Liver (tissue), 10 donors: ENCODE results near the gene BIRC3. TPM values are rescaled to one million over a fixed set of nuclear protein-coding genes. Genes with fewer than 3 reads are reported as not detected.

Source experiments
- DNase-seq: peaks from one replicate; pipeline ENCODE4 v3.0.0-alpha.2; 2017; ENCODE audit warnings: low spot score
- H3K27ac ChIP-seq, 2 donors: one replicate each; pipeline ENCODE4 v1.7.0; 2013; ENCODE audit warnings: inconsistent platforms in 2 of 2, low read length in 2 of 2, control low read depth in 1 of 2, low read depth in 1 of 2, mild to moderate bottlenecking in 1 of 2
- H3K27me3 ChIP-seq, 4 donors: one replicate each; pipeline versions ENCODE4 v1.6.1 to v1.7.0; 2013; ENCODE audit warnings: low read length in 3 of 4, inconsistent platforms in 1 of 4, mild to moderate bottlenecking in 1 of 4, moderate library complexity in 1 of 4; ENCODE audit not compliant: control insufficient read depth in 4 of 4, insufficient read depth in 4 of 4
- H3K36me3 ChIP-seq, 4 donors: one replicate each; pipeline versions ENCODE4 v1.6.1 to v1.7.0; 2013; ENCODE audit warnings: low read length in 3 of 4, mild to moderate bottlenecking in 3 of 4, low read depth in 1 of 4, moderate library complexity in 1 of 4; ENCODE audit not compliant: control insufficient read depth in 4 of 4, insufficient read depth in 3 of 4
- H3K4me1 ChIP-seq, 4 donors: one replicate each; pipeline versions ENCODE4 v1.6.1 to v1.7.0; 2013; ENCODE audit warnings: low read length in 3 of 4, mild to moderate bottlenecking in 3 of 4, moderate library complexity in 1 of 4; ENCODE audit not compliant: control insufficient read depth in 4 of 4, insufficient read depth in 4 of 4
- H3K4me3 ChIP-seq, 3 donors: one replicate each; pipeline versions ENCODE4 v1.6.1 to v1.7.0; 2013; ENCODE audit warnings: low read length in 3 of 3, control low read depth in 1 of 3, low read depth in 1 of 3, mild to moderate bottlenecking in 1 of 3
- H3K9ac ChIP-seq, 2 donors: one replicate each; pipeline ENCODE4 v1.7.0; 2013; ENCODE audit warnings: low read length in 2 of 2, mild to moderate bottlenecking in 2 of 2, moderate library complexity in 2 of 2, control low read depth in 1 of 2, low read depth in 1 of 2
- H3K9me3 ChIP-seq, 4 donors: one replicate each; pipeline versions ENCODE4 v1.6.1 to v1.7.0; 2013; ENCODE audit warnings: low read length in 3 of 4; ENCODE audit not compliant: control insufficient read depth in 4 of 4
- FOXA1 ChIP-seq: IDR thresholded peaks from 2 replicates; pipeline ENCODE4 v1.6.1; 2016; ENCODE audit warnings: antibody characterized with exemption
- FOXA2 ChIP-seq: IDR thresholded peaks from 2 replicates; pipeline ENCODE4 v1.6.1; 2016; ENCODE audit warnings: antibody characterized with exemption
- HNF4A ChIP-seq, 2 donors: conservative IDR thresholded peaks; 2 replicates each; pipeline ENCODE4 v1.6.1; 2016; ENCODE audit warnings: antibody characterized with exemption in 2 of 2, mild to moderate bottlenecking in 2 of 2
- JUND ChIP-seq, 2 donors: IDR thresholded peaks; 2 replicates each; pipeline ENCODE4 v1.6.1; 2016; ENCODE audit warnings: antibody characterized with exemption in 2 of 2
- NR2F2 ChIP-seq: IDR thresholded peaks from 2 replicates; pipeline ENCODE4 v1.6.1; 2016; ENCODE audit warnings: antibody characterized with exemption
- RAD21 ChIP-seq, 2 donors: IDR thresholded peaks; 2 replicates each; pipeline ENCODE4 v1.6.1; 2016; ENCODE audit warnings: antibody characterized with exemption in 2 of 2, mild to moderate bottlenecking in 2 of 2
- RXRA ChIP-seq, 2 donors: IDR thresholded peaks; 2 replicates each; pipeline ENCODE4 v1.6.1; 2017 to 2018; ENCODE audit warnings: antibody characterized with exemption in 2 of 2, mild to moderate bottlenecking in 1 of 2
- SP1 ChIP-seq: IDR thresholded peaks from 2 replicates; pipeline ENCODE4 v1.6.1; 2018; ENCODE audit warnings: antibody characterized with exemption, mild to moderate bottlenecking
- TAF1 ChIP-seq: conservative IDR thresholded peaks from 2 replicates; pipeline ENCODE4 v1.6.1; 2016; ENCODE audit warnings: antibody characterized with exemption, mild to moderate bottlenecking
- YY1 ChIP-seq: IDR thresholded peaks from 2 replicates; pipeline ENCODE4 v1.6.1; 2016; ENCODE audit warnings: antibody characterized with exemption, mild to moderate bottlenecking
- WGBS: extraction: QIAGEN DNeasy Blood & Tissue Kit; methylation state at CpG from one replicate; pipeline ENCODE4 v1.1.7; 2013; 5-methylcytosine and 5-hydroxymethylcytosine counted together
- polyA plus RNA-seq, 2 donors: library from polyadenylated mRNA; stranded (reverse) in 1 of 2; unstranded in 1 of 2; fragments of 200-250 nt in 1 of 2; fragments of >200 nt in 1 of 2; fragmentation: Nextera tagmentation in 1 of 2; extraction: Ambion mirVana in 1 of 2; gene quantifications; one replicate each; pipeline versions ENCODE4 v1.2.1 to v1.2.3, GENCODE V29; 2013 to 2015
- small RNA-seq: library from RNA; depleted of rRNA; stranded (forward); fragments of <200 nt; gene quantifications from one replicate; pipeline ENCODE3, GENCODE V24; 2014
- total RNA-seq, 2 donors: library from RNA; depleted of rRNA; stranded (reverse); fragments of >200 nt; gene quantifications; one replicate each; pipeline ENCODE4 v1.2.3, GENCODE V29; 2014
- TF ChIP-seq, protein P1 (sequence below): IDR thresholded peaks from 2 replicates; pipeline ENCODE4 v1.6.1; 2016; ENCODE audit warnings: antibody characterized with exemption
- TF ChIP-seq, protein P2 (sequence below): IDR thresholded peaks from 2 replicates; pipeline ENCODE4 v1.6.1; 2016; ENCODE audit warnings: antibody characterized with exemption
- TF ChIP-seq, protein P3 (sequence below): fragments of 150-350 bp; IDR thresholded peaks from 2 replicates; pipeline ENCODE4 v1.5.1; 2017; ENCODE audit warnings: improper control_type of control experiment, low read depth, low read length; ENCODE audit not compliant: missing input control
- TF ChIP-seq, protein P4 (sequence below): IDR thresholded peaks from 2 replicates; pipeline ENCODE4 v1.6.1; 2016; ENCODE audit warnings: antibody characterized with exemption
- donor health status: healthy.
- donor health status: healthy.
- donor health status: healthy.
- donor health status: healthy.
- donor health status: healthy.

The BIRC3 gene
- total and polyA plus RNA-seq, 4 donors: 1.4 to 8.1 (median 2.9) TPM

DNA sequence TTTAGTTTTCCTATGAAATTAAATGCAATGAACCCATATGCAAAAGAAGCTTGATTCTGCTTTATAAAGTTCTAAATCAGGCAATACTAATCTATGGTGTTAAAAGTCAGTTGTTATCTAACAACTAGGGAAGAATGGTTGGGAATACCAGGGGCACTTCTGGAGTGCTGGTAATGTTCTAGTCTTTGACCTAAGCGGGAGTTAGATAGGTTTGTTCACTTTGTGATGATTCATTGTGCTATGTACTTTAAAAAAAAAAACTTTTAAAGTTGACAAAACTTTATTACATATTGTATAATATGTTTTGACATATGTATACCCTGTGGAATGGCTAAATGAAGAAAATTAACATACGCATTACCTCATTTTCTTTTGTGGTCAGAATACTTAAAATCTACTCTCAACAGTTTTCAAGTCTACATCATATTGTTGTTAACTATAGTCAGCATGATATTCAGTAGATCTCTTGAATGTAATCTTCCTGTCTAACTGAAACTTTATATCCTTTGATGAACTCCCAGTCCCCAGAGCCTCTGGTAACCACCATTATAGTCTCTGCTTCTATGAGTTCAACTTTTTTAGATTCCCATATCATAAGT, 69.0 kb downstream of the BIRC3 start (continued):
- TF ChIP-seq, protein P1, sequence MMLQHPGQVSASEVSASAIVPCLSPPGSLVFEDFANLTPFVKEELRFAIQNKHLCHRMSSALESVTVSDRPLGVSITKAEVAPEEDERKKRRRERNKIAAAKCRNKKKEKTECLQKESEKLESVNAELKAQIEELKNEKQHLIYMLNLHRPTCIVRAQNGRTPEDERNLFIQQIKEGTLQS: no peak
- TF ChIP-seq NR2F2 (no peak), FOXA1 (no peak), RXRA (IDR thresholded peaks at IDR 0.05) (no peak), JUND (IDR thresholded peaks at IDR 0.05) (no peak)

DNA sequence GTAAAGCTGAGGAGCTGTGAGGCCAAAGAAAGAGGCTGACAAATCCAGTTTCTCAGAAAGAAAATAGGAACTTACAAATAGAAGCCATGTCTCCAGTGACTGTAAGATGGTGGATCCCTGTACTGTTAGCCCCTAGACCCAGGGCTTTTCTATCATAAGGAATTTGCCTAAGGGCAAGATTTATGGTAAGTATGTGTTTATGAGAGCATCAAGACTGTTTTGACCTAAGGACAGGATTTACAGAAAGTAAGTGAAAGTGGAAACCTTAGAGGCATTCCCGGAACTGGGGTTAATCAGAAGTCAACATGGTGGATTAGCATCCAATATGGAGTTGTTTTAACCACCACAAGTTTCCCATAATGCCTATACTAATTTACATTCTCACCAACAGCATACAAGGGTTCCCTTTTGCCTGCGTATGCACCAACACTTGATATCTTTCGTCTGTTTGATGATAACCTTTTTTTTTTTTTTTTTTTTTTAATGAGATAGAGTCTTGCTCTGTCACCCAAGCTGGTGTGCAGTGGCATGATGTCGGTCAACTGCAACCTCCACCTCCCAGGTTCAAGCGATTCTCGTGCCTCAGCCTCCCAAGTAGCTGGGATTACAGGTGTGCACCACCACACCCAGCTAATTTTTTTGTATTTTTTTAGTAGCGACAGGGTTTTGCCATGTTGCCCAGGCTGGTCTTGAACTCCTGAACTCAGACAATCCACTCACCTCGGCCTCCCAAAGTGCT, 69.9 kb downstream of the BIRC3 start:
- Histone ChIP-seq H3K4me1 (no peaks in the 10 kb centered on the region), H3K9ac (no peak overlapping the region), H3K27me3 (no peaks in the 10 kb centered on the region), H3K9me3 (no peaks in the 10 kb centered on the region), H3K4me3 (no peak overlapping the region), H3K36me3 (peaks cover 2 to 25% (median 8%) of the 10 kb centered on the region in 4 donors), H3K27ac (no peak overlapping the region)
- TF ChIP-seq RAD21 (IDR thresholded peaks at IDR 0.05) (no peak), FOXA2 (no peak), TAF1 (no peak), SP1 (no peak), YY1 (no peak), HNF4A (conservative IDR thresholded peaks at IDR 0.05) (no peak)
- TF ChIP-seq, protein P2, sequence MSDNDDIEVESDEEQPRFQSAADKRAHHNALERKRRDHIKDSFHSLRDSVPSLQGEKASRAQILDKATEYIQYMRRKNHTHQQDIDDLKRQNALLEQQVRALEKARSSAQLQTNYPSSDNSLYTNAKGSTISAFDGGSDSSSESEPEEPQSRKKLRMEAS: no peak
- TF ChIP-seq, protein P3, sequence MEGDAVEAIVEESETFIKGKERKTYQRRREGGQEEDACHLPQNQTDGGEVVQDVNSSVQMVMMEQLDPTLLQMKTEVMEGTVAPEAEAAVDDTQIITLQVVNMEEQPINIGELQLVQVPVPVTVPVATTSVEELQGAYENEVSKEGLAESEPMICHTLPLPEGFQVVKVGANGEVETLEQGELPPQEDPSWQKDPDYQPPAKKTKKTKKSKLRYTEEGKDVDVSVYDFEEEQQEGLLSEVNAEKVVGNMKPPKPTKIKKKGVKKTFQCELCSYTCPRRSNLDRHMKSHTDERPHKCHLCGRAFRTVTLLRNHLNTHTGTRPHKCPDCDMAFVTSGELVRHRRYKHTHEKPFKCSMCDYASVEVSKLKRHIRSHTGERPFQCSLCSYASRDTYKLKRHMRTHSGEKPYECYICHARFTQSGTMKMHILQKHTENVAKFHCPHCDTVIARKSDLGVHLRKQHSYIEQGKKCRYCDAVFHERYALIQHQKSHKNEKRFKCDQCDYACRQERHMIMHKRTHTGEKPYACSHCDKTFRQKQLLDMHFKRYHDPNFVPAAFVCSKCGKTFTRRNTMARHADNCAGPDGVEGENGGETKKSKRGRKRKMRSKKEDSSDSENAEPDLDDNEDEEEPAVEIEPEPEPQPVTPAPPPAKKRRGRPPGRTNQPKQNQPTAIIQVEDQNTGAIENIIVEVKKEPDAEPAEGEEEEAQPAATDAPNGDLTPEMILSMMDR: no peak
- TF ChIP-seq, protein P4, sequence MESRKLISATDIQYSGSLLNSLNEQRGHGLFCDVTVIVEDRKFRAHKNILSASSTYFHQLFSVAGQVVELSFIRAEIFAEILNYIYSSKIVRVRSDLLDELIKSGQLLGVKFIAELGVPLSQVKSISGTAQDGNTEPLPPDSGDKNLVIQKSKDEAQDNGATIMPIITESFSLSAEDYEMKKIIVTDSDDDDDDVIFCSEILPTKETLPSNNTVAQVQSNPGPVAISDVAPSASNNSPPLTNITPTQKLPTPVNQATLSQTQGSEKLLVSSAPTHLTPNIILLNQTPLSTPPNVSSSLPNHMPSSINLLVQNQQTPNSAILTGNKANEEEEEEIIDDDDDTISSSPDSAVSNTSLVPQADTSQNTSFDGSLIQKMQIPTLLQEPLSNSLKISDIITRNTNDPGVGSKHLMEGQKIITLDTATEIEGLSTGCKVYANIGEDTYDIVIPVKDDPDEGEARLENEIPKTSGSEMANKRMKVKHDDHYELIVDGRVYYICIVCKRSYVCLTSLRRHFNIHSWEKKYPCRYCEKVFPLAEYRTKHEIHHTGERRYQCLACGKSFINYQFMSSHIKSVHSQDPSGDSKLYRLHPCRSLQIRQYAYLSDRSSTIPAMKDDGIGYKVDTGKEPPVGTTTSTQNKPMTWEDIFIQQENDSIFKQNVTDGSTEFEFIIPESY: no peak
- no peak for DNase-seq
- 86% methylated on average over 8 of the region's 8 CpGs for WGBS

Small RNAs within 50 kb of the gene (small RNA-seq; reads per million reads assigned to genes)
- gene AP000942.3 (not detected), gene AP000942.4 (not detected), gene RNU6-952P (not detected)

Other genes starting within 250 kb of the BIRC3 start
- gene YAP1, start 207.0 kb upstream of the BIRC3 start, total RNA-seq: 10 to 100 TPM; 17.6 to 65.6 TPM
- gene YAP1, start 207.0 kb upstream of the BIRC3 start, polyA plus RNA-seq: 10 to 100 TPM in 1 of 2 donors, 1 to 10 TPM in 1; 3.7 to 19.1 TPM
- gene BIRC2, start 29.7 kb downstream of the BIRC3 start, total RNA-seq: 10 to 100 TPM; 33.0 to 46.7 TPM
- gene BIRC2, start 29.7 kb downstream of the BIRC3 start, polyA plus RNA-seq: 10 to 100 TPM; 14.1 to 25.9 TPM
- gene TMEM123, start 135.3 kb downstream of the BIRC3 start, total RNA-seq: 100 to 1,000 TPM; 105 to 140 TPM
- gene TMEM123, start 135.3 kb downstream of the BIRC3 start, polyA plus RNA-seq: 100 to 1,000 TPM; 101 to 109 TPM
- gene MMP7, start 213.3 kb downstream of the BIRC3 start, total RNA-seq: 1 to 10 TPM in 1 of 2 donors, not detected in 1; 1.4 TPM
- 1 to 10 TPM in 1 of 2 donors, under 1 TPM in 1; 0.99 to 1.8 TPM for gene MMP7, start 213.3 kb downstream of the BIRC3 start, polyA plus RNA-seq